Measurements from ENCODE around the gene NGDN. TPM values are rescaled to one million over a fixed set of nuclear protein-coding genes. Genes with fewer than 3 reads are reported as not detected.

The NGDN gene
- total RNA-seq, 1 donor from 2014 or later: 67.4 TPM

DNA sequence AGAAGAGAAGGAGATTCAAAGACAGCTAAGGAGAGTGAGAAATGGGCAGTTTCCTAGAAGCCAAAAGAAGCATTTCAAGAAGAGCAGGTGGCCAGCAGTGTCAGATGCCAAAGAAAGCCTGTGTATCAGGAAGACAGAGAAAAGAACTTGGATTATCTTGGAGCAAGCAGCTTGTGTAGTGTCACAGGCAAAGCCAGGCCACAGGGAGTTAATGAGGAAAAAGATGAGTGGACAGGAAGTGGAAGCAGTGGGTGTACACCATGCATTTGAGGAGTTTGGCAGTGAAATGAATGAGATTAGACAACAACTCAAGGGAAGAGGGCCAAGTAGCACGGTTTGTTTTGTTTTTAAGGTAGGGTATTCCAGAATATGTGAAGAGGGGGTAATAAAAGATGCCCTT is 28.4 kb upstream of the NGDN start:
- Mint-ChIP-seq H3K27me3 (peaks cover 16% of the 10 kb centered on the region), H3K4me1 (no peaks in the 10 kb centered on the region), H3K36me3 (ENCODE audit: low read depth) (no peaks in the 10 kb centered on the region), H3K4me3 (no peak overlapping the region), H3K9me3 (no peaks in the 10 kb centered on the region), H3K27ac (no peak overlapping the region)
- ChIA-PET CTCF (no interaction called here), POLR2A (no interaction called here)
- intact Hi-C loops (cut with micrococcal nuclease): no loop called here
- TF ChIP-seq CTCF (IDR thresholded peaks at IDR 0.05): no peak
- ATAC-seq (ENCODE audit: low read depth) (no peak), DNase-seq (no peak)

- Mint-ChIP-seq H3K9me3 (no peaks in the 10 kb centered on the region), H3K36me3 (ENCODE audit: low read depth) (no peaks in the 10 kb centered on the region), H3K4me1 (no peaks in the 10 kb centered on the region), H3K27me3 (peaks cover 16% of the 10 kb centered on the region), H3K4me3 (no peak overlapping the region), H3K27ac (no peak overlapping the region)
- POLR2A ChIA-PET: no interaction called here
- TF ChIP-seq CTCF (IDR thresholded peaks at IDR 0.05): no peak
- intact Hi-C loops (cut with micrococcal nuclease): no loop called here
- no peak for ATAC-seq (ENCODE audit: low read depth)
- CTCF ChIA-PET: no interaction called here
- no peak for DNase-seq
Observed at GRCh38 chr14:23442721-23443356, 26.7 kb upstream of the NGDN start.

DNA sequence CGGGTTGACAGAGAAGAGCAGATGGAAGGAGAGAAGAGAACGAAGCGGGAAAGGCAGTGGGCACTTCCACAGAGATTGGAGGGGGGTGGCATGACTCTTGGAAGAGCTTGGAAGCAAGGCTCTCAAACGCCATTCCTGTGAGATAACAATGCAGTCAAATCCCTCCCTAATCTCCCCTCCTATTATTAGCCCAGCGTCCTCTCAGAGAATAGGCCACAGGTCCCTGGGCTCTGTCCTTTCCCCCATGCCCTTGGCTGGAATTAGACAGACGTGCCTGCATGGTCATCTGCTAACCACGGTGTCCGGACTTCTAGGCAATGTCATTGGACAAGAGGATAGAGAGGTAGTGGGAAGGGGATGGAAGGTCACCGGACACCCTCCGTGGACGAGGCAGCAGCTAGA is 26.1 kb upstream of the NGDN start:
- ATAC-seq (ENCODE audit: low read depth): no peak
- ChIA-PET POLR2A (no interaction called here), CTCF (no interaction called here)
- H3K27ac Mint-ChIP-seq: no peak overlapping the region
- TF ChIP-seq CTCF (IDR thresholded peaks at IDR 0.05): no peak
- no peaks in the 10 kb centered on the region for H3K4me1 Mint-ChIP-seq
- peaks cover 16% of the 10 kb centered on the region for H3K27me3 Mint-ChIP-seq
- H3K4me3 Mint-ChIP-seq: no peak overlapping the region
- intact Hi-C loops (cut with micrococcal nuclease): no loop called here
- DNase-seq: no peak
- no peaks in the 10 kb centered on the region for H3K9me3 Mint-ChIP-seq
- H3K36me3 Mint-ChIP-seq (ENCODE audit: low read depth): no peaks in the 10 kb centered on the region

DNA sequence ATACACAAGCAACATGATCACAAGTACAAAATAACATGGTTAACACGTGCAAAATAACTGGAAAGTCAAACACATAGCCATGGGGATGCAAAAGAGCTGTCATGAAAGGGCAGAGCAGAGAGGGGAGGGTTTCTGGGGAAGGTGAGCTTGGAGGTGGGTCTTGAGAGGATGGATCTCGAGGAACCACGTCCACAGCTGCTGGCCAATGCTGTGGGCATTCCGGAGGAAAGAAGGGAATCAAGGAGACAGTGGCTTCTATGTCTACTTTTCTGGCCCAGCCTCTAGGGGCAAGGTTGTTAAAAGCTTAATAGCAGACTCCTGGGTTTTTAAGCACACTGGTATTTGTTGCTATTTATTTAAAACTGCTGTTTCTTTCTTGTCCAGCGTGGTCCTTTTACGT is 25.6 kb upstream of the NGDN start:
- H3K27me3 Mint-ChIP-seq: peaks cover 16% of the 10 kb centered on the region
- H3K9me3 Mint-ChIP-seq: no peaks in the 10 kb centered on the region
- POLR2A ChIA-PET: no interaction called here
- no peak for TF ChIP-seq CTCF (IDR thresholded peaks at IDR 0.05)
- no peaks in the 10 kb centered on the region for H3K36me3 Mint-ChIP-seq (ENCODE audit: low read depth)
- no peak overlapping the region for H3K27ac Mint-ChIP-seq
- H3K4me1 Mint-ChIP-seq: no peaks in the 10 kb centered on the region
- ATAC-seq (ENCODE audit: low read depth) (no peak), DNase-seq (no peak)
- intact Hi-C loops (cut with micrococcal nuclease): no loop called here
- CTCF ChIA-PET: no interaction called here
- H3K4me3 Mint-ChIP-seq: no peak overlapping the region

- Mint-ChIP-seq H3K9me3 (no peaks in the 10 kb centered on the region), H3K27ac (no peak overlapping the region), H3K4me1 (no peaks in the 10 kb centered on the region), H3K27me3 (peaks cover 16% of the 10 kb centered on the region), H3K36me3 (ENCODE audit: low read depth) (no peaks in the 10 kb centered on the region), H3K4me3 (no peak overlapping the region)
- DNase-seq (no peak), ATAC-seq (ENCODE audit: low read depth) (no peak)
- ChIA-PET POLR2A (no interaction called here), CTCF (no interaction called here)
- intact Hi-C loops (cut with micrococcal nuclease): no loop called here
- no peak for TF ChIP-seq CTCF (IDR thresholded peaks at IDR 0.05)
Observed at GRCh38 chr14:23444314-23444713, 25.2 kb upstream of the NGDN start.

Data from activated B cell treated with CpG ODN at 0.5 μM for 24 hours (primary cell).